LNCAP (cell line): ENCODE results near the gene PLPP7.

Experiments used
- CTCF ChIP-seq: fragments of 450-650 bp; IDR thresholded peaks from 2 replicates; pipeline ENCODE4 v1.5.1; 2017; ENCODE audit warnings: mild to moderate bottlenecking

Gene PLPP7

GRCh38 chr9:131289301-131290035, at the start of gene PLPP7:
TSS of gene PLPP7 (plus strand) at chr9:131289723. CDS start at chr9:131289998, 275 bp downstream.
- no peak for TF ChIP-seq CTCF

GRCh38 chr9:131240047-131240921, 49.2 kb upstream of the PLPP7 start:
- TF ChIP-seq CTCF: no peak

- TF ChIP-seq CTCF: no peak
These were observed 42.9 kb upstream of the PLPP7 start for GRCh38 chr9:131246618-131247017.

- TF ChIP-seq CTCF: no peak
These were observed 37.4 kb upstream of the PLPP7 start for GRCh38 chr9:131252120-131252519.

- no peak for TF ChIP-seq CTCF
These were observed 35.5 kb upstream of the PLPP7 start for GRCh38 chr9:131253891-131254491.

GRCh38 chr9:131254626-131255025, 34.9 kb upstream of the PLPP7 start:
- TF ChIP-seq CTCF: no peak

- no peak for TF ChIP-seq CTCF
These were observed 33.8 kb upstream of the PLPP7 start for GRCh38 chr9:131255676-131256197.
